ENCODE measurements around the gene DLEC1. TPM values are rescaled to one million over a fixed set of nuclear protein-coding genes. Genes with fewer than 3 reads are reported as not detected.

DLEC1 gene
- total and polyA plus RNA-seq, 2 experiments from 2014 or later, result 0.31 to 0.66 TPM

- Mint-ChIP-seq H3K4me1 (peaks cover 15% of the 10 kb centered on the region), H3K9me3 (no peaks in the 10 kb centered on the region), H3K4me3 (no peak overlapping the region), H3K27me3 (ENCODE audit: insufficient read depth, low read depth, poor library complexity) (peaks cover 15% of the 10 kb centered on the region), H3K36me3 (ENCODE audit: low read depth) (peaks cover 3% of the 10 kb centered on the region; the same call in 1 of the 3 replicates), H3K27ac (no peak overlapping the region)
- H3K4me1 ChIP-seq (ENCODE audit: insufficient read depth), result peaks cover 7% of the 10 kb centered on the region
- no peak overlapping the region for H3K27ac ChIP-seq (ENCODE audit: low read depth)
- TF ChIP-seq ZNF462 (CRISPR knock-in tag; IDR thresholded peaks at IDR 0.05), result no peak
- TF ChIP-seq POLR2AphosphoS5 (IDR thresholded peaks at IDR 0.05; ENCODE audit: low read depth), result no peak
- no peak for TF ChIP-seq REST (IDR thresholded peaks at IDR 0.05; ENCODE audit: unreplicated experiment)
- no peaks in the 10 kb centered on the region for H3F3A ChIP-seq (replicated peaks; ENCODE audit: low read depth)
- H3K9me2 ChIP-seq (ENCODE audit: insufficient read depth), result no peaks in the 10 kb centered on the region
- DNase-seq (ENCODE audit: low spot score) (no peak), ATAC-seq (no peak)
- H3K79me2 ChIP-seq (replicated peaks; ENCODE audit: insufficient read depth), result no peaks in the 10 kb centered on the region
- H2AFZ ChIP-seq, result no peak overlapping the region
- no peaks in the 10 kb centered on the region for H4K20me1 ChIP-seq (replicated peaks; ENCODE audit: insufficient read depth)
- no peak overlapping the region for H3K4me3 ChIP-seq
- no peak overlapping the region for H3K4me2 ChIP-seq
- H3K36me3 ChIP-seq (ENCODE audit: insufficient read depth), result no peaks in the 10 kb centered on the region
- no peaks in the 10 kb centered on the region; the same call in 1 of the 2 replicates for H3K27me3 ChIP-seq (ENCODE audit: insufficient read depth)
Measured at GRCh38 chr3:38000242-38000916, 38.6 kb upstream of the DLEC1 start.

Measured in GM23338 (cell line).